Hepatocyte (in vitro differentiated cells): ENCODE measurements around the gene ADCY6.

Experiments
- EZH2 ChIP-seq: fragments of 200-600 bp; sonication (generic); IDR thresholded peaks from 2 replicates; pipeline ENCODE4 v1.6.1; 2016; ENCODE audit warnings: antibody characterized with exemption, mild to moderate bottlenecking, borderline replicate concordance
- EZH2phosphoT487 ChIP-seq: fragments of 200-600 bp; sonication (generic); IDR thresholded peaks from one replicate; pipeline ENCODE4 v1.6.1; 2018; ENCODE audit warnings: antibody characterized with exemption, mild to moderate bottlenecking, low read depth, moderate library complexity; ENCODE audit not compliant: unreplicated experiment, severe bottlenecking
- TF ChIP-seq, protein P1 (sequence below): fragments of 200-600 bp; sonication (generic); IDR thresholded peaks from 2 replicates; pipeline ENCODE4 v1.5.1; 2016; ENCODE audit warnings: antibody characterized with exemption, mild to moderate bottlenecking; ENCODE audit not compliant: poor library complexity

DNA sequence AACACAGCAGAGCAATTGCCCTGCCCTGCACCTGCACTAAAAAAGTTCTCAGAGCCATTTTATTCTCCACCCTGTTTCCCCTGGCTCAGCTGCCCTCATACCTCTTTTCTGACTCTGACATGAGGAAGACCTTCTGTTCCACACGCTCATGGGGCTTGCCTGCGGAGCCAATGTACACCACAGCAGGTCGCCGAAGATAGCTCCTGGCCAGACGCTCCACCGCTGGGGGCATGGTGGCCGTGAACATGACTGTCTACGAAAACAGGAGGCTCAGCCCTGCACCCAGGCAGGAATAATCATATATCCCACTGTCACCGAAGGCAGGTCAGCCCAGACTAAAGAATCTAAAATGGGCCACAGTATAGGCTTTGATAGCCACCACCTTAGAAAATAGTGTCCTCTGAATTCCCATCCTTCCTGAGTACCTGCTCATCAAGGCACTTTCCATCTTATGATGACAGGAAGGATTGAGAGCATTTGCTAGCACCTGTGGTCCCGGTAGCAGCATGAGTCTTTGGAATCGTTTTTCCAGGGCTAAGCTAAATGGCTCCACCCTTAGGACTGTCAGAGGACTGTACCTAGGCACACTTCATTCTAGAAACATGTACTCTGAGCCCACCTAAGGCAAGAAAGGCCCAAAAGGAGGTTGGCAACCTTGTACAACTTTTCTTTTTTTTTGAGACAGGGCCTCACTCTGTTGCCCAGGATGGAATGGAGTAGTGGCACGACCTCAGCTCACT is 43.6 kb upstream of the ADCY6 start:
- no peak for TF ChIP-seq EZH2phosphoT487
- TF ChIP-seq, protein P1, sequence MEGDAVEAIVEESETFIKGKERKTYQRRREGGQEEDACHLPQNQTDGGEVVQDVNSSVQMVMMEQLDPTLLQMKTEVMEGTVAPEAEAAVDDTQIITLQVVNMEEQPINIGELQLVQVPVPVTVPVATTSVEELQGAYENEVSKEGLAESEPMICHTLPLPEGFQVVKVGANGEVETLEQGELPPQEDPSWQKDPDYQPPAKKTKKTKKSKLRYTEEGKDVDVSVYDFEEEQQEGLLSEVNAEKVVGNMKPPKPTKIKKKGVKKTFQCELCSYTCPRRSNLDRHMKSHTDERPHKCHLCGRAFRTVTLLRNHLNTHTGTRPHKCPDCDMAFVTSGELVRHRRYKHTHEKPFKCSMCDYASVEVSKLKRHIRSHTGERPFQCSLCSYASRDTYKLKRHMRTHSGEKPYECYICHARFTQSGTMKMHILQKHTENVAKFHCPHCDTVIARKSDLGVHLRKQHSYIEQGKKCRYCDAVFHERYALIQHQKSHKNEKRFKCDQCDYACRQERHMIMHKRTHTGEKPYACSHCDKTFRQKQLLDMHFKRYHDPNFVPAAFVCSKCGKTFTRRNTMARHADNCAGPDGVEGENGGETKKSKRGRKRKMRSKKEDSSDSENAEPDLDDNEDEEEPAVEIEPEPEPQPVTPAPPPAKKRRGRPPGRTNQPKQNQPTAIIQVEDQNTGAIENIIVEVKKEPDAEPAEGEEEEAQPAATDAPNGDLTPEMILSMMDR = no peak
- TF ChIP-seq EZH2 = no peak
